Measurements from ENCODE around the gene SLC16A11.
"Not testable (repeated sequence)": the region's sequence is repeated elsewhere in the genome, so short reads cannot be mapped to it uniquely, and the experiment has no call there.

SLC16A11 gene

DNA sequence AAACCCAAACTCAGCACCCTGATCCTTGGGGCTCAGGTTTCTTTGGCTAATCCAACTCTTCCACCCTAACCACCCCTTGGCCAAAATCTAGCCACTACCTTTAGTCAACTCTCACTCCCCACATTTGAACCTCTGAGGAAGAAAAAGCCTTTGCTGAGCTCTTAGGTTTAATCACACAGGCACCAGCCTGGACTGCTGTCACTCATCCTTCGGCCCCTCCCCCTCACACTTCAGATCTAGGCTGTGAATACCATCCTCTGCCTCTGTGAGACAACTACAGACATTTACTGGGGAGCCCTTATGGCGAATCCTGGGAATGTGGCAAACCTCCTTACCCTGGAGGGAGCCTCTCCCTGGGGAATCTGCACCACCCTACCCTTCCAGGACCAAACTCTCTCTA, 36.7 kb downstream of the SLC16A11 start:
- Mint-ChIP-seq H3K27me3 (no peaks in the 10 kb centered on the region), H3K27ac (peak overlapping the region; percentile 70), H3K4me3 (no peak overlapping the region)

DNA sequence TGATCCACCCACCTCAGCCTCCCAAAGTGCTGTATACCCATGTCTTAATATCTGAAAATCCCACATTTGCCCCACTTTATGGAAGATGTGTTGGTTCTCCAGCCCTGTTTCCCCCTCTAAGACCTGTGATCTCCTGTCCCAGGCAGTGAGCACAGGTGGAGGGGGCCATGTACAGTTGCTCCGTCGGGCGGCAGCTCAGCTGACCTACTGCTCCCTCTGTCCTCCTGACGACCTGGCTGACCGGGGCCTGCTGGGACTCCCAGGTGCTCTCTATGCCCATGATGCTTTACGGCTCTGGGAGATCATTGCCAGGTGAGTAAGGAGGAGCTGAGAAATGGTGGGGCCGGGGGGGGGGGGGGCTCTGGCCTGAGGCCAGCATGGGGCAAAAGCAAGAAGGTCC, 38.2 kb downstream of the SLC16A11 start:
- Mint-ChIP-seq H3K4me3 (no peak overlapping the region), H3K9me3 (no peaks in the 10 kb centered on the region), H3K36me3 (peaks cover 6% of the 10 kb centered on the region), H3K4me1 (peaks cover 52% of the 10 kb centered on the region), H3K27ac (no peak overlapping the region), H3K27me3 (no peaks in the 10 kb centered on the region)

More for the DNA sequence above, 36.7 kb downstream of the SLC16A11 start:
- Mint-ChIP-seq H3K36me3 (peaks cover 2% of the 10 kb centered on the region), H3K9me3 (no peaks in the 10 kb centered on the region), H3K4me1 (peaks cover 55% of the 10 kb centered on the region)

DNA sequence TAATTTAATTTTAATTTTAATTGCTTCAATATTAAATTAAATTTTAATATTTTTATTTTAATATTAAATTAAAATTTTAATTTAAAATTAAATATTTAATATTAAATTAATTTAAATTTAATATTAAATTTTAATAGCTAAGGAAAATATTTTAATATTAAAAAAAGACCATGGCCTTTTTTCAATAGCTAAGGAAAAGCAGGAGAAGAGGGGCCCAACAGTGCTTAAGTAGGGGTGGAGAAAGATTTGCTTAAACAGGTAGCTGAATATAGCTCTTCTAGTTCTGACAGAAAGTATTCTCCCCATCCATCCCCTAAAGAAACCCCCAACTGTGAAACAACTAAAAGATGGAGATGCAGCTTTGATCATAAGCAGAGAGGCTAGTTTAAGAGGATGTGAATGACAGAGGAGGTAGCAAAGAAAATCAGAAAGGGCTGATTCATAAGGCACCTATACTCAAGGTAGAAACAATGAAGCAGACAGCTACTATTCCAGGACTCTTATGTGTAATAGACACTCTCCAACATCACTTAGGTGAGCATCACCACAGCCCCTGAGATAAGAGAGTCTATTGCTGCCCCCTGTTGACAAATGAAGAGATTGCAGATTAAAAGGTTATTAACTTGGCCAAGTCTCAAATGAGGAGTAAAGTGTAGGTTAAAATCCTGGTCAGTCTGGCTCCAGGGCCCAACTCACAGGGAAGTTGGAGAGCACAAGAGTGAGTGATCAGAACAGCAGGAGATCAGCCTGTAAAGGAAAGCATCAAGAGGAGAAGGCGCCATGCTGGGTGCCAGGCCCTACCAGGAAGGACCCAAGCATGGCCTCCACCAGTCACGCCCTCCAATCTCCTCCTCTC, 39.3 kb downstream of the SLC16A11 start:
- Mint-ChIP-seq H3K27ac (no peak overlapping the region), H3K4me3 (no peak overlapping the region), H3K4me1 (peaks cover 41% of the 10 kb centered on the region), H3K36me3 (peaks cover 6% of the 10 kb centered on the region), H3K9me3 (no peaks in the 10 kb centered on the region), H3K27me3 (no peaks in the 10 kb centered on the region)

DNA sequence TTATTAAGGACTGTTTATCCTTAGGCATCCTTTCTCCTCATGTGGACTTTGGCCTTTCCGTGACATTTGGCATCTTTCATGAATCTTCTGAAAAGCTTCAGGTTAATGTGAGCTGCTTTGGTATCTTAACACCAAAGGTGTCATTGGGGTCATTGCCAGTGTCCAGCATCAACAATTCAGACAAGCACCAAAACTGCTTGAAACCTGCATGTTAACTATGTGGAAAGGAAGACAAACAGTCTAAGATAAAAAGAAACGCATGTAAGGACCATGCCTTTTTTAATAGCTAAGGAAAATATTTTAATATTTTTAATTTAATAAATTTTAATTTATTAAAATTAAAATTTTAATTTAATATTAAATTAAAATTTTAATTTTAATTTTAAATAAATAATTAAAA, 40.1 kb downstream of the SLC16A11 start:
- no peak overlapping the region for H3K27ac Mint-ChIP-seq
- peaks cover 10% of the 10 kb centered on the region for H3K36me3 Mint-ChIP-seq

DNA sequence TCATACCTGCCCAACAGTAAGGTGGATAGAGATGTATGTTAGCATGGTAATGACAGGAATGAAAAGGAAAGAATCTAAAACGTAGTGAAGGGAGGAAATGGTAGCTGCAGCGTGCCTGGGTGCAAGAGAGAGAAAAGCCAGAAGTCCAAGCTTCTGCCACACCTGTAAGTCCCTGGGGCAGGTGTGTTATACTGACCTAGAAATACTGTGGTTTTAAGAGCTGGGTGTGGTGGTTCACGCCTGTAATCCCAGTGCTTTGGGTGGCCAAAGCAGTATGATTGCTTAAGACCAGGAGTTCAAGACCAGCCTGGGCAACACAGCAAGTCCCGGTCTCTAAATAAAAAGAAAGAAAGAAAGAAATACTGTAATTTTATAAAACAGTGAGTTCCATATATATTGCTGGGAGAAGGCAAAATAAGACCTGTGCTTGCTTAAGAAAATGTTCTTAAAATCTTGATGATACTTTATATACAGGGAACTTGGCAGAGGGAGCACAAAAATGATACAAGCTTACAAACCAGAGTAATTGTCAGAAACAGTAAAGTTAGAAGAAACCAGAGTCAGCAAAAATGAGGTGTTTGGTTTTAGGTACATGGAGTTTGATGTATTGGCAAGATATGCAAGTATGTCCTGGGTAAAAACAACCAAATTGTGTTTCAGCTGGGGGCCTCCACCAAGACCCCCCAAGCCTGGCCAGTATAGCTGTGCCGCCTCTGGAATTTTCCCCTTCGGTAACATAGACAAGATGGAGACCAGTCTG, 41.4 kb downstream of the SLC16A11 start:
- H3K27ac Mint-ChIP-seq = no peak overlapping the region
- H3K36me3 Mint-ChIP-seq = peaks cover 15% of the 10 kb centered on the region
- no peaks in the 10 kb centered on the region for H3K27me3 Mint-ChIP-seq
- H3K4me1 Mint-ChIP-seq = peaks cover 35% of the 10 kb centered on the region
- H3K9me3 Mint-ChIP-seq = no peaks in the 10 kb centered on the region
- no peak overlapping the region for H3K4me3 Mint-ChIP-seq

More for the DNA sequence above, 40.1 kb downstream of the SLC16A11 start:
- peaks cover 35% of the 10 kb centered on the region for H3K4me1 Mint-ChIP-seq
- H3K4me3 Mint-ChIP-seq = no peak overlapping the region
- no peaks in the 10 kb centered on the region for H3K27me3 Mint-ChIP-seq
- H3K9me3 Mint-ChIP-seq = no peaks in the 10 kb centered on the region

DNA sequence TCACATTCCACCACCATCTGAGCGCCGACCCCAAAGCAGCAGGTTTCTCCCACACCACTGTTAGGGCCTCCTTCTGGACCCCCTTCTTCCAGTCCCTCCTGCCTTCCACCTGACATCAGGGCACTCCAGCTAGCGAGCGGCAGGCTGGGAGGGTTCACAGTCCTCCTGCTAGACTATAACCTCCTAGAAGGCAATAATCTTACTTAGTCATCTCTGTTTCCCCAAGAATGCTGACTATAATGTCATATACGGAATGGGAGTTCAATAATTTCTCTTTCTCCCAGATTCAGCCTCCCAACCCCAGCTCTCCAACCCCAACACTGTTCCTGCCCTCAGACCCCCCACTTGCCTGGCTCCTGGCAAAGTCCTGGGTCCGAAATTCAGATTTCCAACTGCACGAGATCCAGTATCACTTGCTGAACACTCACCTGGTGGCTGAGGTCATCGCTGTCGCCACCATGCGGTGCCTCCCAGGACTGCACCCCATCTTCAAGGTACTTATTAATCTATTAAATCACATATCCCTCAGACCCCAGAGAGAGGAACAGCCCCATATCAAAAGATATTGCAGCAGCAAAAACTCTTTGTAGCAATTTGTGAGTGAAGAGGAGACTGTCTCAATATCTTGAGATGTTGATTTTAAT, 42.5 kb downstream of the SLC16A11 start:
- H3K4me1 Mint-ChIP-seq = peaks cover 31% of the 10 kb centered on the region
- H3K36me3 Mint-ChIP-seq = peaks cover 18% of the 10 kb centered on the region
- peak overlapping the region; percentile 66 for H3K27ac Mint-ChIP-seq
- no peaks in the 10 kb centered on the region for H3K9me3 Mint-ChIP-seq
- H3K27me3 Mint-ChIP-seq = no peaks in the 10 kb centered on the region
- no peak overlapping the region for H3K4me3 Mint-ChIP-seq

DNA sequence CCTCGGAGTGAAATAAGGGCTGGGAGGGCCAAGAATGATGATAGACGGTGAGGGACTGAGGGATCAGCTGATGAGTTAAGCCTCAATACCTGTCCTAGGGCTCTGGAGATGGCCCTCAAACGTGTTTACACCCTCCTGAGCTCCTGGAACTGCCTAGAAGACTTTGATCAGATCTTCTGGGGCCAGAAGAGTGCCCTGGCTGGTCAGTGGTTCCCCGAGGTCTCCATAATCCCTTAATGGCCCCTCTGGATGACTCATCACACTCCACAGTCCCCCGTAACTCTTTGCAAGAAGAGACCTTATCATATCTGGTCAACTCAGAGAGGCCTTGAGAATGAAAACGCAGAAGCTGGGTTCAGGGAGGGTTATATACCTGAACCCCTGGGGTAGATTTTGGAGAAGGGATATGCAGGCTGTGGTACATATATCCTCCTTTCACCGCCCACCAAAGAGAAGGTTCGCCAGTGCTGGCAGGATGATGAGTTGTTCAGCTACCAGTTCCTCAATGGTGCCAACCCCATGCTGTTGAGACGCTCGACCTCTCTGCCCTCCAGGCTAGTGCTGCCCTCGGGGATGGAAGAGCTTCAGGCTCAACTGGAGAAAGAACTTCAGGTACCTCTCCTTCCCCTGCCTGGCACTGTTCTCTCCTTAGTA, 44.9 kb downstream of the SLC16A11 start:
- no peaks in the 10 kb centered on the region for H3K27me3 Mint-ChIP-seq
- no peak overlapping the region for H3K4me3 Mint-ChIP-seq
- peaks cover 18% of the 10 kb centered on the region for H3K36me3 Mint-ChIP-seq
- no peak overlapping the region for H3K27ac Mint-ChIP-seq
- peaks cover 18% of the 10 kb centered on the region for H3K4me1 Mint-ChIP-seq
- H3K9me3 Mint-ChIP-seq = no peaks in the 10 kb centered on the region

DNA sequence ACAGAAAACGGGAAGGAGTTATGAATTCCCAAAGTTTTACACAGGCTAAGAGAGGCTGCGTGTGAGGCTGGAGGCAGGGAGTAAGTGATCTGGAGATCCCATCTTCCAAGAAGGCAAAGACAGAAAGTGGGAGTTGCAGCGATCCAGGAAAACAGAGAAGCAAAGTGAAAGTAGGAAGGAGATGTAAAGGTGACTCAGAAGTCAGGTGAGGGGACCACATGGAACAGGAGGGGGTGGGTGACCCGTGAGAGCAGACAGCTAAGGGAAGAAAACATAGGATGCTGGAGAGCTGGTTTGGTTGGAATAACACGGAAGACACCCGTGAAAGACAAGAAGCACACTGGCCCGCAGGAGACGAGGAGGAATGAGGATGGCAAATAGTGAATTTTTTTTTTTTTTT, 46.7 kb downstream of the SLC16A11 start:
- Mint-ChIP-seq H3K4me1 (peaks cover 18% of the 10 kb centered on the region), H3K9me3 (no peaks in the 10 kb centered on the region), H3K27ac (peak overlapping the region; percentile 84), H3K27me3 (no peaks in the 10 kb centered on the region), H3K4me3 (no peak overlapping the region), H3K36me3 (peaks cover 18% of the 10 kb centered on the region)

DNA sequence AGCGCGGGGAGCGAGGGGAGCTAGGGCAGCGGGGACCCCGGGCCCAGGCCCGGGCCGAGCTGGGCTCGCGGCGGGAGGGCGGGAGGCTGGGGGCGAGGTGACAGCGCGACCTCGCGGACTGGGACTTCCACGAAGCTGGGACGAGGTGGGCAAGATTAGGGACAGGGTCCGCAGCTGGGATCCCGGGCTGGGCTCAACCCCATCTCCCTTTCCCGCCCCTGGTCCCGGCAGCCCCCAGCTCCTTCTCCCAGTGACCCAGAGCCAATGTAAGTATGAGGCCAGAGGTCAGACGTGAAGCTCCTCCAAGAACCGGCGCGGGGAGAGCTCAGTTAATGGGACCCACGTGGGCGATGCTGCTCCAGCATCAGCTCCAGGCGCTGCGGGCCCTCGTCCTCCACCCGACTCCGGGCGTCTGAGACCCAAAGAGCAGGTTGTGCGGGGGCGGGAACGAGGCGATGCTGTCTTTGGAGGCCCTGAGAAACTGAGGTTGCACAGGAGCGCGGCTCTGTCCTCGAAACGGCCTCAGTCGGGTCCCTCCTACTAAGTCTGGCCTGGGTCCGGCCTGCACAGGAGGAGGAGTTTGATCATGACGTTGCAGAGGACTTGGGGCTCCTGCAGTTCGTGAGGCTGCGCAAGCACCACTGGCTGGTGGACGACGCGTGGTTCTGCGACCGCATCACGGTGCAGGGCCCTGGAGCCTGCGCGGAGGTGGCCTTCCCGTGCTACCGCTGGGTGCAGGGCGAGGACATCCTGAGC, 47.5 kb downstream of the SLC16A11 start:
- Mint-ChIP-seq H3K4me3 (no peak overlapping the region), H3K27me3 (no peaks in the 10 kb centered on the region), H3K9me3 (no peaks in the 10 kb centered on the region), H3K27ac (peak overlapping the region; percentile 84), H3K4me1 (peaks cover 13% of the 10 kb centered on the region), H3K36me3 (peaks cover 14% of the 10 kb centered on the region)

DNA sequence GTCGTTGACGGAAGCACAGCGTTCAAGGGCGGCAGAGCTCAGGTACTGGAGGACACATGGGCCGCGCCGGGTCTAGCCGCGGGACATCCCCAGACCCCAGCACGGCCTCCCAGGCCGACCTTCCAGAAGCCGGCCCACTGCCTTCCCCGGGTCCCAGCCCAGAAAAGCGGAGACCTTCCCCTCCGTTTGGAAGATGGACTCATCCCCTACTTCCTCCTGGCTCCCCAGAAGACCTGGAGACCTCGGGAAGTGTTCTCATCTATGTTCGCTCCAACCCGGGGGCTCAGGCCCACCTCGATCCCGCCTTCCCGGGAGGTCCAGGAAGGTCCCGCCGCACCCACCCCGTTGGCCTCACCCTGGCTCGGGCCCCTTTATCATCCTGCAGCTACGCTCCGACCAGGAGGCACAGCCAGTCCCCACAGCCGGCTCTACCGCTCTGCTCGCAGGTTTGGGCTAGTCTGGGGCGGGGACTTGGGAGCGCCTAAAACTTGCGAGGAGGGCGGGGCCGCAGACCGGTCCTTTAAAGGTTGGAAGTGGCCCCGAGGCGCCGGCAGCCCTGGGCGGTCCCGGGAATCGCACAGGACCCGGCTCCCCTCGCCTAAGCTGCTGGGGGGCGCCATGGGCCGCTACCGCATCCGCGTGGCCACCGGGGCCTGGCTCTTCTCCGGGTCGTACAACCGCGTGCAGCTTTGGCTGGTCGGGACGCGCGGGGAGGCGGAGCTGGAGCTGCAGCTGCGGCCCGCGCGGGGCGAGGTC, 48.2 kb downstream of the SLC16A11 start, which contains the start of gene ALOX12:
Gene ALOX12 (plus strand): TSS at position 550 of the 756 bp plus-strand sequence. CDS start 69 bp downstream, at position 619.
- H3K27me3 Mint-ChIP-seq = no peaks in the 10 kb centered on the region
- H3K4me3 Mint-ChIP-seq = no peak within 1 kb of the TSS
- no peaks in the 10 kb centered on the region for H3K9me3 Mint-ChIP-seq
- peak within 1 kb of the TSS; percentile 84 for H3K27ac Mint-ChIP-seq
- peaks cover 13% of the 10 kb centered on the region for H3K36me3 Mint-ChIP-seq
- H3K4me1 Mint-ChIP-seq = peaks cover 11% of the 10 kb centered on the region

DNA sequence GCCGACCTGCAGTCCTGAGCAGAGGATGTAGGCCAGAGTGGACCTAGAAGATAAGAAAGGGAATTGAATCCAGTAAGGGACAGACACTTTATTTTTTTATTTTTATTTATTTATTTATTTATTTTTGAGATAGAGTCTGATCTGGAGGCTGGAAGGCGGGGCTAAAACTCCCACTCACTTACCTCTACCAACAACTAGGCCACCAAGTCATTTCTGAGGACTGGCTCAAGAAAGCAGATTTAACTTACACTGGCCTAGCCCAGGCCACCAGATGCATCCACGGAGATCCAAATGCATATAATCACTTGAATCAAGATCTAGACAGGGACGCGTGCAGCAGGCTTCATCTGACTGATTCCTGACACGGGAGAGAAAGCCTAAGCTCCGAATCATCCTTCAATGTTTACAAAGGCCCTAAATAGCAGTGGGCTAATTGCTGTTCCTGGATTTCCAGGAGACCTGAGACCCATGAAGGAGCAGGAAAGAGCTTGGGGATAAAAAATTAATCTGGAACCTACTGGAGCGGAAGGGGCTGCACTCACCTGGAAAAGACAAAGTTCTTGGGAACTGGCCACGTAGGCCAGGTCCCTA, 49.1 kb downstream of the SLC16A11 start:
- H3K36me3 Mint-ChIP-seq = peaks cover 13% of the 10 kb centered on the region
- no peaks in the 10 kb centered on the region for H3K9me3 Mint-ChIP-seq
- H3K27me3 Mint-ChIP-seq = no peaks in the 10 kb centered on the region
- H3K4me3 Mint-ChIP-seq = no peak overlapping the region
- H3K4me1 Mint-ChIP-seq = peaks cover 11% of the 10 kb centered on the region
- no peak overlapping the region for H3K27ac Mint-ChIP-seq

DNA sequence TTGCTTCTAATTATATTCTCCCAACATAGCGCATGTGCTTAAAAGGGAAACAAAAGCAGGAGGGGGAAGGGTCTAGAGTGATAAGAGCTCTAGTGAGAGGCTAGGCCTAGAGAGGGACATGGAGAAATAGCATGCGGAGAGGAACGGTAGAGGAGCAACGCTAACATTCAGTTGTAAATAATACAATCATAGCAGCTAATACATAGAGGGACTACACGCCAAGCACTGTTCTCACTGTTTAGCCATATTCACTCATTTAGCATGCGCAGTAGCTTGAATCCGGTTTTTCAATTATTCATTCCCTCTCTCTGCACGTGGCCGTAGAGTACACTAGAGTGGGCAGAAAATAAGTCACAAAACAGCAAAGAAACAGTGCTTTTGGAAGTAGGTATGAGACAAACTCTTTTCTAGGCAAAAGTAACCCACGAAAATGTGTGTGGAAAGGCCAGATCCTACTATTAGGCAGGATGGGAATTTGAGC, 49.7 kb downstream of the SLC16A11 start:
- Mint-ChIP-seq H3K27ac (no peak overlapping the region), H3K4me1 (peaks cover 11% of the 10 kb centered on the region), H3K27me3 (no peaks in the 10 kb centered on the region), H3K4me3 (no peak overlapping the region), H3K36me3 (peaks cover 10% of the 10 kb centered on the region), H3K9me3 (no peaks in the 10 kb centered on the region)

DNA sequence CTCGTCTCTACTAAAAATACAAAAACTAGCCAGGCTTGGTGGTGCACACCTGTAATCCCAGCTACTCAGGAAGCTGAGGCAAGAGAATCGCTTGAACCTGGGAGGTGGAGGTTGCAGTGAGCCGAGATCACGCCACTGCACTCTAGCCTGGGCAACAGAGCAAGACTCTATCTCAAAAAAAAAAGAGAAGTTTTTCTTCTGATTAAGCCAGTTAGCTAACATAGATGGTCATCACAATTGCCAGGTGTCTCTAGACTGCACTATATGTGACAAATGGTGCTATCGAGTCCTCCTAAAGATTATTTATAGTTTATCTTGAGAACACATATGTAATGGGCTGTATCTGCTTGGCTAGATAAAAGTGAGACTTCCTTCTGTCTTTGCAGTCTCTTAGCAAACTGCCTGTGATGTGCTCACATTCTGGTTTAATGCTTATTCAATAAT, 50.3 kb downstream of the SLC16A11 start:
- not testable (repeated sequence) for H3K4me3 Mint-ChIP-seq, H3K27me3 Mint-ChIP-seq, H3K9me3 Mint-ChIP-seq, H3K27ac Mint-ChIP-seq
- Mint-ChIP-seq H3K36me3 (peaks cover 10% of the 10 kb centered on the region), H3K4me1 (peaks cover 11% of the 10 kb centered on the region)

All from activated naive CD4-positive, alpha-beta T cell treated with anti-CD3 and anti-CD28 coated beads, Interleukin-2, amount 50 U/mL, for 24 hours (primary cell).